ENCODE results near the gene MRPL52.

DNA sequence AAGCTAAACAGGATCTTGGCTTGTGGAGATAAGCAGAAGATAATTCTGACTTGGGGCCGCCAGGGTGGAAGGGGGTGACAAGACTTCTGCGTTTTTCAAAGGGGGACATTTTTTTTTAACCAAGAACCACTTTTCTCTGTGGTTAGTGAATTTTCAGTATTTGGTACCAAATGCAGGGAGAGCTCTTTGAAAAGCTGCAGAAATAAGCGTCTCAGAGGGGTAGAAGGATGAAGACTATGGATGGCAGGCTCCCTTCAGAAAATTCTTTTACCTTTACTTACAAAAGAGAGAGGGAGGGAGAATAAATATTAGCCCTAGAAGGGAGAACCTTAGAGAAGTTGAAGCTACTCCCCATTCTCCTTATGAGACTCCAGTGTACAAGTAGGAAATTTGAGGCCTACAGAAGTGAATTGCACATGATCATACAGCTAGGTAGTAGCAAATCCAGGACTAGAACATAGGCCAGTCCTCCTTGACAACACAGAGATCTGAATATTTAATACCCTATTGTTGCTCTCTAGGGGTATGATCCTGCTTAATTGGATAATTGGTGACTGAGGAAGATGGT, 840 bp downstream of the MRPL52 start:
- TF ChIP-seq, protein P1, sequence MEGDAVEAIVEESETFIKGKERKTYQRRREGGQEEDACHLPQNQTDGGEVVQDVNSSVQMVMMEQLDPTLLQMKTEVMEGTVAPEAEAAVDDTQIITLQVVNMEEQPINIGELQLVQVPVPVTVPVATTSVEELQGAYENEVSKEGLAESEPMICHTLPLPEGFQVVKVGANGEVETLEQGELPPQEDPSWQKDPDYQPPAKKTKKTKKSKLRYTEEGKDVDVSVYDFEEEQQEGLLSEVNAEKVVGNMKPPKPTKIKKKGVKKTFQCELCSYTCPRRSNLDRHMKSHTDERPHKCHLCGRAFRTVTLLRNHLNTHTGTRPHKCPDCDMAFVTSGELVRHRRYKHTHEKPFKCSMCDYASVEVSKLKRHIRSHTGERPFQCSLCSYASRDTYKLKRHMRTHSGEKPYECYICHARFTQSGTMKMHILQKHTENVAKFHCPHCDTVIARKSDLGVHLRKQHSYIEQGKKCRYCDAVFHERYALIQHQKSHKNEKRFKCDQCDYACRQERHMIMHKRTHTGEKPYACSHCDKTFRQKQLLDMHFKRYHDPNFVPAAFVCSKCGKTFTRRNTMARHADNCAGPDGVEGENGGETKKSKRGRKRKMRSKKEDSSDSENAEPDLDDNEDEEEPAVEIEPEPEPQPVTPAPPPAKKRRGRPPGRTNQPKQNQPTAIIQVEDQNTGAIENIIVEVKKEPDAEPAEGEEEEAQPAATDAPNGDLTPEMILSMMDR (IDR thresholded peaks at IDR 0.05), result no peak
- no peak for TF ChIP-seq POLR2A (IDR thresholded peaks at IDR 0.05)

Measured in heart left ventricle (tissue), 13 donors.